ENCODE measurements around the gene DZANK1.
"Not testable (repeated sequence)": the region's sequence is repeated elsewhere in the genome, so short reads cannot be mapped to it uniquely, and the experiment has no call there.

The DZANK1 gene

GRCh38 chr20:18372296-18372695 is 94.5 kb downstream of the DZANK1 start:
- DNase-seq = no peak

GRCh38 chr20:18364768-18365167 is 102.1 kb downstream of the DZANK1 start:
- DNase-seq = no peak

DNA sequence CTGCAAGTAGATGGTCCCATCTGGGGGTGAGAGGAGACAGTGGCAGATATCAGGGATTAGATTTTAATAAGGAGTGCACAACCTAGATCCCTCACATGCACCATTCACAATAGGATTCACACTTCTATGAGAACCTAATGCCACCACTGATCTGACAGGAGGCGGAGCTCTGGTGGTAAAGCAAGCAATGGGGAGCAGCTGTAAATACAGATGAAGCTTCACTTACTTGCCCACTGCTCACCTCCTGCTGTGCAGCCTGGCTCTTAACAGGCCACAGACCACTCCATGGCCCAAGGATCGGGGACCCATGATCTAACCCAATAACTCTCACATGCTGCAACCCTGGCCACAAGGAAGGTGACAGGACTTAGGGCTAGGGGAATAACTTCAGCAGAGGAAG is 103.1 kb downstream of the DZANK1 start:
- no peak for DNase-seq

GRCh38 chr20:18362916-18363315 is 103.9 kb downstream of the DZANK1 start:
- DNase-seq = no peak

GRCh38 chr20:18361678-18362077 is 105.2 kb downstream of the DZANK1 start:
- DNase-seq = no peak

GRCh38 chr20:18360635-18361034 is 106.2 kb downstream of the DZANK1 start:
- DNase-seq = no peak

- DNase-seq = no peak
These were observed 107.0 kb downstream of the DZANK1 start for GRCh38 chr20:18359854-18360253.

GRCh38 chr20:18349749-18350148 is 117.1 kb downstream of the DZANK1 start:
- not testable (repeated sequence) for DNase-seq
